WTC11 (cell line): ENCODE results near the gene MAGI2. TPM values are rescaled to one million over a fixed set of nuclear protein-coding genes. Genes with fewer than 3 reads are reported as not detected.

ENCODE experiments used
- ATAC-seq: fragments of 200-7000 bp; cut with Tn5 transposase; 2 replicates; pipeline ENCODE4 v1.10.0; 2021; ENCODE audit warnings: mild to moderate bottlenecking, moderate library complexity
- CTCF ChIA-PET: fragments of 300-600 bp; sonication (Branson Sonifier 250); formaldehyde crosslinking; loops from one replicate; lab custom pipeline; 2021; ENCODE audit warnings: antibody characterized with exemption; lab: Charles Lee
- POLR2A ChIA-PET: fragments of 350-600 bp; sonication (Branson Sonifier 250); formaldehyde crosslinking; loops from one replicate; lab custom pipeline; 2021; ENCODE audit warnings: antibody characterized with exemption; lab: Charles Lee
- DNase-seq: peaks from one replicate; pipeline ENCODE4 v3.0.0; 2021; ENCODE audit warnings: low spot score
- H3K27ac Mint-ChIP-seq: 2 replicates; pipeline ENCODE4 v1.8.0; 2021; ENCODE audit warnings: mixed read lengths
- H3K27me3 Mint-ChIP-seq: 2 replicates; pipeline ENCODE4 v1.8.0; 2021; ENCODE audit warnings: low read depth, mild to moderate bottlenecking, moderate library complexity, mixed read lengths
- H3K36me3 Mint-ChIP-seq: 2 replicates; pipeline ENCODE4 v1.8.0; 2021; ENCODE audit warnings: mixed read lengths
- H3K4me1 Mint-ChIP-seq: 2 replicates; pipeline ENCODE4 v1.8.0; 2022; ENCODE audit warnings: mixed read lengths
- H3K4me3 Mint-ChIP-seq: 2 replicates; pipeline ENCODE4 v1.8.0; 2021; ENCODE audit warnings: mild to moderate bottlenecking, moderate library complexity, mixed read lengths
- H3K9me3 Mint-ChIP-seq: 2 replicates; pipeline ENCODE4 v1.8.0; 2021; ENCODE audit warnings: mixed read lengths
- ATF6 ChIP-seq: sonication (generic); formaldehyde crosslinking; IDR thresholded peaks from 2 replicates; pipeline ENCODE4 v1.8.1; 2023; ENCODE audit warnings: mild to moderate bottlenecking, missing genetic modification reagents
- CREM ChIP-seq: sonication (generic); formaldehyde crosslinking; IDR thresholded peaks from 2 replicates; pipeline ENCODE4 v1.8.1; 2022; ENCODE audit warnings: mild to moderate bottlenecking, missing genetic modification reagents, moderate library complexity
- FOXK1 ChIP-seq: sonication (generic); formaldehyde crosslinking; IDR thresholded peaks from 2 replicates; pipeline ENCODE4 v1.8.0; 2022; ENCODE audit warnings: mild to moderate bottlenecking, moderate library complexity, missing genetic modification reagents
- GTF2I ChIP-seq: fragments of 250-450 bp; sonication (Bioruptor Pico); conservative IDR thresholded peaks from 2 replicates; pipeline ENCODE4 v1.4.0; 2021; ENCODE audit warnings: mild to moderate bottlenecking
- JUN ChIP-seq: sonication (generic); formaldehyde crosslinking; IDR thresholded peaks from 2 replicates; pipeline ENCODE4 v1.8.0; 2023; ENCODE audit warnings: mild to moderate bottlenecking, missing genetic modification reagents
- MYBL2 ChIP-seq: sonication (generic); formaldehyde crosslinking; IDR thresholded peaks from 2 replicates; pipeline ENCODE4 v1.8.1; 2023; ENCODE audit warnings: mild to moderate bottlenecking, moderate library complexity, missing genetic modification reagents
- NR2C2 ChIP-seq: sonication (generic); formaldehyde crosslinking; IDR thresholded peaks from 2 replicates; pipeline ENCODE4 v1.8.0; 2022; ENCODE audit warnings: mild to moderate bottlenecking, missing genetic modification reagents
- OVOL2 ChIP-seq: fragments of 250-450 bp; sonication (Bioruptor Pico); IDR thresholded peaks from 2 replicates; pipeline ENCODE4 v1.9.0; 2021; ENCODE audit warnings: mild to moderate bottlenecking, borderline replicate concordance
- PRRX2 ChIP-seq: fragments of 250-450 bp; sonication (Bioruptor Pico); IDR thresholded peaks from 2 replicates; pipeline ENCODE4 v1.8.0; 2021; ENCODE audit warnings: mild to moderate bottlenecking
- RORB ChIP-seq: fragments of 250-450 bp; sonication (Bioruptor Pico); IDR thresholded peaks from 2 replicates; pipeline ENCODE4 v1.9.0; 2021; ENCODE audit warnings: mild to moderate bottlenecking
- TEAD1 ChIP-seq: sonication (generic); formaldehyde crosslinking; IDR thresholded peaks from 2 replicates; pipeline ENCODE4 v1.8.0; 2022; ENCODE audit warnings: mild to moderate bottlenecking, missing genetic modification reagents
- TP53 ChIP-seq: sonication (generic); formaldehyde crosslinking; IDR thresholded peaks from 2 replicates; pipeline ENCODE4 v1.8.1; 2023; ENCODE audit warnings: mild to moderate bottlenecking, missing genetic modification reagents
- ZBTB43 ChIP-seq: sonication (generic); formaldehyde crosslinking; IDR thresholded peaks from 2 replicates; pipeline ENCODE4 v1.8.1; 2023; ENCODE audit warnings: mild to moderate bottlenecking, missing genetic modification reagents
- ZNF396 ChIP-seq: fragments of 250-450 bp; sonication (Bioruptor Pico); IDR thresholded peaks from 2 replicates; pipeline ENCODE4 v1.8.0; 2021; ENCODE audit warnings: mild to moderate bottlenecking, moderate library complexity, borderline replicate concordance
- ZNF425 ChIP-seq: fragments of 250-450 bp; sonication (Bioruptor Pico); conservative IDR thresholded peaks from 2 replicates; pipeline ENCODE4 v1.9.0; 2021; ENCODE audit warnings: mild to moderate bottlenecking
- ZNF671 ChIP-seq: fragments of 250-450 bp; sonication (Bioruptor Pico); IDR thresholded peaks from 2 replicates; pipeline ENCODE4 v1.8.0; 2021; ENCODE audit warnings: mild to moderate bottlenecking
- total RNA-seq: library from RNA; stranded (reverse); gene quantifications from 3 replicates; pipeline ENCODE4 v1.2.3, GENCODE V29; 2021
- TF ChIP-seq, protein P1 (sequence below): sonication (generic); formaldehyde crosslinking; IDR thresholded peaks from 2 replicates; pipeline ENCODE4 v1.8.1; 2022; ENCODE audit warnings: low read depth, missing genetic modification reagents, borderline replicate concordance
- TF ChIP-seq, protein P2 (sequence below): fragments of 250-450 bp; sonication (Bioruptor Pico); IDR thresholded peaks from 2 replicates; pipeline ENCODE4 v1.9.0; 2021; ENCODE audit warnings: mild to moderate bottlenecking
- TF ChIP-seq, protein P3 (sequence below): fragments of 250-450 bp; sonication (Bioruptor Pico); IDR thresholded peaks from 2 replicates; pipeline ENCODE4 v1.8.0; 2021; ENCODE audit warnings: mild to moderate bottlenecking

Gene MAGI2
- total RNA-seq, 1 experiment from 2014 or later, result 26.6 TPM

- TF ChIP-seq ATF6, result no peak
- TF ChIP-seq, protein P1, sequence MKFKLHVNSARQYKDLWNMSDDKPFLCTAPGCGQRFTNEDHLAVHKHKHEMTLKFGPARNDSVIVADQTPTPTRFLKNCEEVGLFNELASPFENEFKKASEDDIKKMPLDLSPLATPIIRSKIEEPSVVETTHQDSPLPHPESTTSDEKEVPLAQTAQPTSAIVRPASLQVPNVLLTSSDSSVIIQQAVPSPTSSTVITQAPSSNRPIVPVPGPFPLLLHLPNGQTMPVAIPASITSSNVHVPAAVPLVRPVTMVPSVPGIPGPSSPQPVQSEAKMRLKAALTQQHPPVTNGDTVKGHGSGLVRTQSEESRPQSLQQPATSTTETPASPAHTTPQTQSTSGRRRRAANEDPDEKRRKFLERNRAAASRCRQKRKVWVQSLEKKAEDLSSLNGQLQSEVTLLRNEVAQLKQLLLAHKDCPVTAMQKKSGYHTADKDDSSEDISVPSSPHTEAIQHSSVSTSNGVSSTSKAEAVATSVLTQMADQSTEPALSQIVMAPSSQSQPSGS, result no peak
- TF ChIP-seq FOXK1 (CRISPR knock-in tag), result no peak
- TF ChIP-seq, protein P2, sequence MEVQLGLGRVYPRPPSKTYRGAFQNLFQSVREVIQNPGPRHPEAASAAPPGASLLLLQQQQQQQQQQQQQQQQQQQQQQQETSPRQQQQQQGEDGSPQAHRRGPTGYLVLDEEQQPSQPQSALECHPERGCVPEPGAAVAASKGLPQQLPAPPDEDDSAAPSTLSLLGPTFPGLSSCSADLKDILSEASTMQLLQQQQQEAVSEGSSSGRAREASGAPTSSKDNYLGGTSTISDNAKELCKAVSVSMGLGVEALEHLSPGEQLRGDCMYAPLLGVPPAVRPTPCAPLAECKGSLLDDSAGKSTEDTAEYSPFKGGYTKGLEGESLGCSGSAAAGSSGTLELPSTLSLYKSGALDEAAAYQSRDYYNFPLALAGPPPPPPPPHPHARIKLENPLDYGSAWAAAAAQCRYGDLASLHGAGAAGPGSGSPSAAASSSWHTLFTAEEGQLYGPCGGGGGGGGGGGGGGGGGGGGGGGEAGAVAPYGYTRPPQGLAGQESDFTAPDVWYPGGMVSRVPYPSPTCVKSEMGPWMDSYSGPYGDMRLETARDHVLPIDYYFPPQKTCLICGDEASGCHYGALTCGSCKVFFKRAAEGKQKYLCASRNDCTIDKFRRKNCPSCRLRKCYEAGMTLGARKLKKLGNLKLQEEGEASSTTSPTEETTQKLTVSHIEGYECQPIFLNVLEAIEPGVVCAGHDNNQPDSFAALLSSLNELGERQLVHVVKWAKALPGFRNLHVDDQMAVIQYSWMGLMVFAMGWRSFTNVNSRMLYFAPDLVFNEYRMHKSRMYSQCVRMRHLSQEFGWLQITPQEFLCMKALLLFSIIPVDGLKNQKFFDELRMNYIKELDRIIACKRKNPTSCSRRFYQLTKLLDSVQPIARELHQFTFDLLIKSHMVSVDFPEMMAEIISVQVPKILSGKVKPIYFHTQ (CRISPR knock-in tag), result no peak
- TF ChIP-seq CREM, result no peak
- TF ChIP-seq TP53 (CRISPR knock-in tag), result no peak
- TF ChIP-seq GTF2I (CRISPR knock-in tag), result no peak
- TF ChIP-seq ZNF671 (CRISPR knock-in tag), result no peak
- no peak for TF ChIP-seq JUN (CRISPR knock-in tag)
These were observed 979.7 kb downstream of the MAGI2 start (continued) for GRCh38 chr7:78473571-78474301.

- peaks cover 20% of the 10 kb centered on the region for H3K4me1 Mint-ChIP-seq
- no peaks in the 10 kb centered on the region for H3K27me3 Mint-ChIP-seq
- no peak overlapping the region for H3K27ac Mint-ChIP-seq
- CTCF ChIA-PET, result no interaction called here
- DNase-seq (no peak), ATAC-seq (no peak)
- H3K36me3 Mint-ChIP-seq, result no peaks in the 10 kb centered on the region
- TF ChIP-seq OVOL2 (CRISPR knock-in tag), result no peak
- no peak for TF ChIP-seq ZNF396 (CRISPR knock-in tag)
- TF ChIP-seq PRRX2 (CRISPR knock-in tag), result no peak
- TF ChIP-seq TEAD1 (CRISPR knock-in tag), result no peak
- TF ChIP-seq ZNF425 (CRISPR knock-in tag), result no peak
- TF ChIP-seq, protein P2 (CRISPR knock-in tag), result no peak
- TF ChIP-seq, protein P1, result no peak
- no peak for TF ChIP-seq MYBL2 (CRISPR knock-in tag)
- TF ChIP-seq RORB (CRISPR knock-in tag), result no peak
- TF ChIP-seq, protein P3, sequence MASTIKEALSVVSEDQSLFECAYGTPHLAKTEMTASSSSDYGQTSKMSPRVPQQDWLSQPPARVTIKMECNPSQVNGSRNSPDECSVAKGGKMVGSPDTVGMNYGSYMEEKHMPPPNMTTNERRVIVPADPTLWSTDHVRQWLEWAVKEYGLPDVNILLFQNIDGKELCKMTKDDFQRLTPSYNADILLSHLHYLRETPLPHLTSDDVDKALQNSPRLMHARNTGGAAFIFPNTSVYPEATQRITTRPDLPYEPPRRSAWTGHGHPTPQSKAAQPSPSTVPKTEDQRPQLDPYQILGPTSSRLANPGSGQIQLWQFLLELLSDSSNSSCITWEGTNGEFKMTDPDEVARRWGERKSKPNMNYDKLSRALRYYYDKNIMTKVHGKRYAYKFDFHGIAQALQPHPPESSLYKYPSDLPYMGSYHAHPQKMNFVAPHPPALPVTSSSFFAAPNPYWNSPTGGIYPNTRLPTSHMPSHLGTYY (CRISPR knock-in tag), result no peak
- no peak for TF ChIP-seq ZBTB43
- no peak for TF ChIP-seq NR2C2 (CRISPR knock-in tag)
- no peaks in the 10 kb centered on the region for H3K9me3 Mint-ChIP-seq
- no peak overlapping the region for H3K4me3 Mint-ChIP-seq
- POLR2A ChIA-PET, result interaction anchor here (0.7 kb wide), 1 partner anchor 10 kb away, joined by 3 read pairs; no protein-coding TSS in a partner anchor
These were observed 980.4 kb downstream of the MAGI2 start for GRCh38 chr7:78473021-78473420.
